Activated gamma-delta T cell treated with Interleukin-2 at 50 U/mL for 16 hours (primary cell): ENCODE results near the gene SH2B2.
"Not testable (repeated sequence)": the region's sequence is repeated elsewhere in the genome, so short reads cannot be mapped to it uniquely, and the experiment has no call there.

ENCODE experiments used
- DNase-seq: peaks from one replicate; pipeline ENCODE4 v3.0.0-alpha.2; 2020

The SH2B2 gene

DNA sequence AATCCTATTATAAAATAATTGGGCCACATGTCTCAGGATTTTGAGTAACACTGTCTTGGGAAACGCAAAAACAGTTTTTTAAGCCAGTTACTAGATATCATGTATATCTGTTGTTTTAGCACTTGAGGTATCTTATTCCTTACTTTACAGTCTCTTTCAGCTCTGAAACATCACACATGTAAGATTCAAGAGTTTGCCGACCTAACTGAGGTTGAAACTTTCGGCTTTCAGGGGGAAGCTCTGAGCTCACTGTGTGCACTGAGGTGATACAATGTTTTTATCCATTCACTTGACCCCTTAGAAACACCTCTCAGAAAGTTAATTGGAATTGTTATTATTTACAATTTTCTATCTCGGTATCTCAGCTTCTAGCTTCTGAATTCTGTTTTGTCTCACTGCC is 50.8 kb downstream of the SH2B2 start:
- not testable (repeated sequence) for DNase-seq

DNA sequence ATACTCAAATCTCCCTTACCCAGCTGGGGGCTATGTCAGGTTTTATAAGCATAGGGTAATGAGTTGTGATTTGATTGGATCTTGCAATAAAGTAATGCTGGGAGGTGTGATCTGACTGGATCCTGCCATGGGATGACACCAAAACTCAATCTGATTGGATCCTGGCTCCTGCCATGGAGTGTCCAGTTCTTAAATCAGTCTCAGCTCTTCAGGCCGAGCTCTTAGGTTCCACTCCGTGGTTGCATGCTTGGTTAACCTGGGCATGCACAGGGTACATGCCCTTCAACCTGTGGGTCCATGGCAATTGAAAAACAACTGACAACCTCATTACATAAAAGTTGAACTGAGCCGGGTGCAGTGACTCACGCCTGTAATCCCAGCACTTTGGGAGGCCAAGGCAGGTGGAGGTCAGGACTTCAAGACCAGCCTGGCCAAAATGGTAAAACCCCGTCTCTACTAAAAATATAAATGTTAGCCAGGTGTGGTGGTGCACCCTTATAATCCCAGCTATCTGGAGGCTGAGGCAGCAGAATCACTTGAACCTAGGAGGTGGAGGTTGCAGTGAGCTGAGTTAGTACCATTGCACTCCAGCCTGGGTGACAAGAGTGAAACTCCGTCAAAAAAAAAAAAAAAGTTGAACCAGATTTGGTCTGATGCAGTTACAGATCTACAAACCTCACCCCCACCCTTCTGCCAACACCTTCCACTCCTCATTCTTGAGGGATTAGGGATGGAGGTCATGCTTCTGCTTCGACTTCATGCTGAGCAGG is 54.1 kb downstream of the SH2B2 start:
- DNase-seq = not testable (repeated sequence)

DNA sequence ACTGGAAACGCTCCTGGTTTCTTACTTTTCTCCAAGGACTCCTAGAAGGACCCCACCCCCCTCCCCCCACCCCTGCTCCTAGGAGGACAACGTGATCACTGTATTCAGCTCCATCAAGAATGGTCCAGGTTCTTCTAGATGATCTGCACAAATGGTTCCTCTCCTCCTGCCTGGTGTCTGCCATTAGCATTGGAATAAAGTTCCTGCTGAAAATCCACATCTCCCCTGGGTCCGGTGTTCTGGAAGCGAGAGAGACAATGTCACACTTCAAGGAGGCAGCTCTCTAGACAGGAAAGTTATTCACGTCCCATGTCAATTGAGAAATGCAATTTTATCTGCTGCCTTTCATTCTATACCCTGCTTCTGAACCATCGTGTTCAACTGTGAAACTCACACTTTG is 60.3 kb downstream of the SH2B2 start:
- DNase-seq = not testable (repeated sequence)

DNA sequence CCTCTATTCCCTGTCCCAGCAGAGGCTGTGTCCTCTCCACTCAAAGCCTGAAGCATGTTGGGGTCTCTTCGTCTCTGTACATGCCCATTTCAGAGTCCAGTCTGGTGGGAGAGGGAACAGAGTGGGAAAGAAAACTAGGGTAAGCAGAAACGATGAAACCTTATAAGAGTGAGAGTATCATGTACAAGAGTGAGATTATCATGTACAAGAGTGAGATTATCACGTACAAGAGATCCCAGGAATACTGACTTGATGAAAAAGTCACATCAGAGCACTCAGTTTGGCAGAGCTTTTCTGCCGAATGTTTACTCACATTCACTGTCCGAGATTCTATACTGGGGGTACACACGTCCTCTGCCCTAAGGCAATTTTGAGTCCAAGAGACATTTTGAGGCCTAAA is 69.7 kb downstream of the SH2B2 start, which contains the start of gene SPDYE6:
TSS of gene SPDYE6 (minus strand) at position 101 of the 400 bp plus-strand sequence. CDS start 421 bp downstream, outside the sequence.
- not testable (repeated sequence) for DNase-seq

DNA sequence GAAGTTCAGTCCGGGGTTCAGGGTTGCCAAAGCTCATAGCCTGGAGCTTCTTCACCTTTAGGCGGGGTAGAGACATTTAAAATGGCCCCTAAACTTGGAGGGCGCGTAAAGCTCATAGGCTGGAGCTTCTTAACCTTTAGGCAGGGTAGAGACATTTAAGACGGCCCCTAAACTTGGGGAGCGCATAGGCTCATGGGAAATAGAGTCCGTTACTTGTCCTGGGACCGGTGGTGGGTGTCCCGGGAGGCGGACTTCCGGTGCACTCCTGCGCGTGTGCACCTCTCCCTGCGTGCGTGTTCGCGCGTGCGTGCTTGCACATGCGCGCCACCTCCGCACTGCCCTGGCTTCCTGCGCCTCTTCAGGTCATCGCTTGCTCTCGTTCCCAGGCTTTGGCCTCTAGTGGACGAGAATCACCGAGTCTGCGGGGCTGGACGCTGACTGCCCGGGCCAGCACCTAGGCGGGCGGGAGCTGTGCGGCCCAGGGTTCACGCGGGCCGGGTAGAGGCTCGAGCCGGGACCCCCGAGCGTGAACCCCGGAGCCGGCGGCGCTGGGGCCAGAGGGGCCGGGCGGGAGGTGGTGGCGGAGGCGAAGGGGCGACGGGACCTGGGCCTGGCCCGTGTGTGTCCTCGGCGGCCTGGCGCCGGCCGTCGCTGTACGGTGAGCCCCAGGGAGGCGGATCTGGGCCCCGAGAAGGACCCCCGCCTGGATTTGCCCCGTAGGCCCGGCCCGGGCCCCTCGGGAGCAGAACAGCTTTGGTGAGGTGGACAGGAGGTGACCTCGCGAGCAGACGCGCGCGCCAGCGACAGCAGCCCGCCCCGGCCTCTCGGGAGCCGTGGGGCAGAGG is 77.1 kb downstream of the SH2B2 start:
- peak; percentile 93 for DNase-seq

DNA sequence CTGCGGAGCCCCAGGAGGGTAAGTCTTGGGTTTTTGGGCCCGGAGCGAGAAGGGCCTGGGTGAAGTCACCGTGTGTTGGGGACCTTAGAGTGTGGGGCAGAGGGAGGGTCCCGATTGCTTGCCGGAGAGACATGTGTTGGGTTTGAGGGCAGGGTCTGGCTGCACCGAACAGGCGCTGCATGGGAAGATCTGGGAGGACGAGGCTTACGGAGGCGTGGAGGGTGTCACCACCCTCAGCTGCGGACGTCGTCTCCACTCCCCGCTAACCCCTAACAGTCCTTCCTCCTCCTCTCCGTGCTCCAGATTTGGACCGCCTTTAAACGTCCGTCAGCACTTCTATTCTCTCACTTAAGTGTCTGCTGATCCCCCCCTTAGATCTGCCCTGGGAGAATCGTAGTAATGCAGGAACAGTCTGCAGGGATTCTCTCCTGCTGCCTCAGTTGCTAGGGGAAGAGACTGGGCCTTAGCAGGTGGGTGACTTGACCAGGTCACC is 77.8 kb downstream of the SH2B2 start:
- not testable (repeated sequence) for DNase-seq

DNA sequence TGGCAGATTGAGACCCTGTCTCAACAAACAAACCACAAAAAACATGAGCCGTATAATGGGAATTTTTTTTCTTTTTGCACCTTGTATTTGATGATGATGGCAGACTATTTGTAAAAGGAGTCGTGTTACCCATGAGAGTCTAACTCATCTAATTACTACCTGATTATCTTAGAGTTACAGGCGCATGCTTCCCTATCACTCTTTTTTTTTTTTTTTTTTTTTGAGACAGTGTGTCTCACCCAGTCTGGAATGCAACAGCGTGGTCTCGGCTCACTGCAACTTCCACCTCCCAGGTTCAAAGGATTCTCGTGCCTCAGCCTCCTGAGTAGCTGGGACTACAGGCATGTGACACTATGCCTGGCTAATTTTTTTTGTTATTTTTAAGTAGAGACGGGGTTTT is 78.7 kb downstream of the SH2B2 start:
- not testable (repeated sequence) for DNase-seq

DNA sequence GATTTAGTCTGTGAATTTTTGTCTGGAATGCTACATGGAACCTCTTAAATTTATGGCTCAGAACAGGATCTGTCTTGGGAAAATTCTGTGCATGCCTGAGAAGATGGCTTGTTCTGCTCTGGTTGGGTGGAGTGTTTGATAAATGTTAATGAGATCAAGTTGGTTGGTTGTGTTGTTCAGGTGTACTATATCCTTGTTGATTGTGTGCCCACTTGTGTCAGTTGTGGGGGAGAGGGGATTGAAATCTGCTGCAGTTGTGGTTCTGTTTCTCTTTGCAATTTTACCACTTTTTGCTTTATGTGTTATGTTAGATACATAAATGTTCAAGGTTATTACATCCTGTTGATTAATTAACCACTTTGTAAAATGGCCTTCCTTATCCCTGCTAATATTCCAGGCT is 83.4 kb downstream of the SH2B2 start:
- not testable (repeated sequence) for DNase-seq
